C4-2B (cell line): Measurements from ENCODE around the gene ZDHHC24.
"Not testable (repeated sequence)": the region's sequence is repeated elsewhere in the genome, so short reads cannot be mapped to it uniquely, and the experiment has no call there.

Source experiments
- H3K27ac ChIP-seq: fragments of 450-650 bp; 2 replicates; pipeline ENCODE4 v1.5.1; 2017
- CTCF ChIP-seq: fragments of 450-650 bp; conservative IDR thresholded peaks from 2 replicates; pipeline ENCODE4 v1.5.1; 2017; ENCODE audit warnings: mild to moderate bottlenecking
- ZFX ChIP-seq: fragments of 450-650 bp; IDR thresholded peaks from 2 replicates; pipeline ENCODE4 v1.6.1; 2017

Gene ZDHHC24

GRCh38 chr11:66547662-66548009, 1.8 kb upstream of the ZDHHC24 start:
- no peak overlapping the region for H3K27ac ChIP-seq
- TF ChIP-seq CTCF: no peak
- no peak for TF ChIP-seq ZFX

GRCh38 chr11:66546966-66547661, 1.3 kb upstream of the ZDHHC24 start:
- TF ChIP-seq ZFX (no peak), CTCF (no peak)
- no peak overlapping the region for H3K27ac ChIP-seq

- TF ChIP-seq CTCF (no peak), ZFX (no peak)
- H3K27ac ChIP-seq: peak within 1 kb of the TSS; percentile 77
Observed at GRCh38 chr11:66546368-66546965, 619 bp upstream of the ZDHHC24 start, which contains the start of gene ACTN3. Gene ACTN3 (plus strand): TSS chr11:66546903. CDS start chr11:66546938, 35 bp downstream.

- H3K27ac ChIP-seq: peak overlapping the region; percentile 77
Observed at GRCh38 chr11:66544952-66545351, 896 bp downstream of the ZDHHC24 start.

- TF ChIP-seq CTCF (no peak), ZFX (no peak)
- H3K27ac ChIP-seq: no peak overlapping the region
Observed at GRCh38 chr11:66543263-66544107, 2.4 kb downstream of the ZDHHC24 start.

GRCh38 chr11:66542362-66542761, 3.5 kb downstream of the ZDHHC24 start:
- H3K27ac ChIP-seq: no peak overlapping the region
- TF ChIP-seq ZFX (no peak), CTCF (no peak)

GRCh38 chr11:66541892-66542291, 4.0 kb downstream of the ZDHHC24 start:
- no peak overlapping the region for H3K27ac ChIP-seq
- no peak for TF ChIP-seq ZFX
- TF ChIP-seq CTCF: no peak

GRCh38 chr11:66540598-66540997, 5.2 kb downstream of the ZDHHC24 start:
- H3K27ac ChIP-seq: not testable (repeated sequence)
